Bone marrow (tissue), 2 donors: ENCODE measurements around the gene ANXA9.

Experiments used
- DNase-seq, 2 donors: peaks; one replicate each; lab custom pipeline; 2025; lab: John Stamatoyannopoulos, UW

ANXA9 gene

DNA sequence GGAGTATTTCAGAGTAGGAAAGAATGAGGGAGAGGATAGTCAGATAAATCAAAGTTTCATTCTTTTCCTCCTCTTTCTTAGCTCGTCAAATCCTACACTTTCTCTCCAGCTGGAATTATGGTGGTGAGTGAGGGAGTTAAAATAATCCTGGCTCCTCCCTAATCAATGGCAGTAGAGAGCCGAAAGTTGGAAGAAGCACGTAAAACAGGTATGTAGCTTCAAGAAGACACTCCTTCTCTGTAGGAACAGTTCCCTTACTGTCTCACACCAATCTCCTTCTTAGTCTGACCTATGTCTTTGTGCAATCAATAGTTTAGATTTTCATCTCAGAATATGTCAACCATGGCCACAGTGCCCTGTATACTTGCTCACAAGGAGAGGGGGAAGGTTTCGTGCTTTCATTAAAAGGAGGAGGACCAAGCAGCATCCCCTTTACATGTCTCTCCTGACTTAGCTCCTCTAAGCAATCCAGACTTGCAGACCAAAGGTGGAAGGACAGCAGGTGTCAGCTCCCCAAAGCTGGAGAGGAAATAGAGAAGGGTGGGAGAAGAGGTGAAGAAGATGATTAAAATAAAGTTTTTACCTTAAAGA, 23.7 kb downstream of the ANXA9 start:
- DNase-seq: no peak

DNA sequence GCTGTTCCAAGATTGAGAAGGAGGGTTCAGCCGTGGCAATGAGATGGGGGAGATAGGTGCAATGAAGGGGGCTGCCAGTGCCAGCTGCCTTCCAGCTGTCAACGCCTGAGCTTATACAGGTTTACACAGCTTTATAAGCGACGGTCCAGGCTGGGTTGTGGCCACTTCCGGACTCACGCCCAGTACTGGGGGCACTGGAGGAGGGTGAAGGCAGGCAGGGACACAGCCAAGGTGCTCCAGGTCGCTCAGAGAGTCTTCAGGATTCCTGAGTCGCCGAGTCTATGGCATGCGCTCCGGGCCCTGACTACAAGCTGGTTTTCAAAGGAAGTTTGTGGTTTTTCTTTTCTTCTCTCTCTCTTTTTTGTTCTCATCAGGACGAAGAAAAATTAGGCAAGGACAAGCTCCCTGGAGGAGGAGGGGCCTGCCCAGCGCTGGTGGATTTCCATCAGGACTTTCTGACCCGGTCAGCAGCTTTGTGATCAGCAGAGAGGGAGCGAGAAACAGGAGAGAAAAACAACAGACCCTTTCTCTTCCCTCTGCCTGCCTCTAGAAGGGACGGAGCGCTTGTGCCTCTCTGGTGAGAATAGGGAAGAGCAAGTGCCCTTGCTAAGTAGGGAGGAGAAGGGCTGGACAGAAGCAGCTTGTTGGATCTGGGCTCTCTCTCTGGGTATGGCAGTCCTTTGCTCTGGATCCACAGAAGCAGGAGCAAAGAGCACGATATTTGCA, 24.4 kb downstream of the ANXA9 start, which contains the start of gene MINDY1:
Gene MINDY1 (minus strand): TSS at position 576 of the 726 bp plus-strand sequence. CDS start 4,285 bp downstream, outside the sequence.
- DNase-seq: peak; percentile 48 to 75

DNA sequence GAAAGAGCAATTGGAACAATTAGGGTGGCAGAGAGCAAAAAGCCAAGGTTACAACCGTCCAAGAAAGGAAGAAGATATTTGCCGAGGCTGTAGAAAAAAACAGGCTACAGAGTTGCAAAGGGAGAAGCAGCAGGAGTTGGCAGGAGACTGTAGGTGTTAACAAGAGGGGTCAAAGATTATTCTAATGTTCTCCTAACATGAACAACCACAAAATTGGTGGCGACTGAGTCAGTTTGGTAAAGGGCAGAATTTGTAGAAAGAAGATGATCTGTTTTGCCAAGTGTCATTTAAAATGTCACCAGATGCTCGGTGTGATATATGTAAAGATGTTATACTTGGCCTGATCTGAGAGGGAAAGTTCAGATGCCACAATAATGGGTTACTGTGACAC, 25.8 kb downstream of the ANXA9 start:
- DNase-seq: no peak

DNA sequence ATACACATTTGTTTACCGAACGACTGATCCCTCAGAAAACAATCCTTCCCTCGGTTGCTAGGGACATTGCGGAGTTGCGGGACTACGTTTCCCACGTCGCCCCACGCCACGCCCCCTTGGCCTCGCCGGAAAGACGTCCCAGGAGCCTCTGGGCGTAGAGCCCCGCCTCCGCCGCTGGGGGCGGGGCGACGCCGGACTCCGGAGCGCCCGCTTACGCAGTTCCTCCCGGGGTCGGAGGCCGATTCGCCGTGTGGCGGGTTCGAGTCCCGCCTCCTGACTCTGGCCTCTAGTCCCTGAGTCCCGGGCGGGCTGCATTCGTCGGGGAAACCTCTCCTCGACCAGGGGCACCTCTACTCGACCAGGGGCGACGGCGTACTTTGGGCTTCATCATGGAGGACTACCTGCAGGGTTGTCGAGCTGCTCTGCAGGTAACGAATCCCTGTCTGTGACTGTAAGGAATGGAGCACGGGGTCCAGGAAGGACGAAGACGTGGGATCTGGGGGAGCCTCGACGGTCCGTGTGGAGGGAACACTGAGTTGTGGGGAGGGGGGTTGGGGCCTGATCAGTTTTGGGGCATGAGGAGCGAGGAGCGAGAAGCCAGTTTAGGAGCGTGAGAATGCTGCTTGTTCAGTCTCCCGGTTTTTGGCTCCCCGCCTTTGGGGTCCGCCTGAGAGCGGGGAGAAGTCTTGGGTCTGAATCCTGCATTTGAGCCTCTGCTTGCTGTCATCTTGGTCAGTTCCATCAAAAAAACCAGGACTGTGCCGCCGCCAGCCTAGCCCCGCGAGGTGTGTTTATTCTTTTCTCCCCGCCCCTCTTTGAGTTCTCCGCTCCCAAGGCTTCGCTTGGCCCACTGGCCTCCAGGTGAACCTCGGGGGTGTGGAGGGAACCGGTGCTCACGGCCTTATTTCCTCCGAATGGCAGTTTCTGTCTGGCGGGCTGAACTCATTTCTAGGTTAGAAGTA, 26.4 kb downstream of the ANXA9 start, which contains the start of gene PRUNE1:
Gene PRUNE1 (plus strand): TSS at position 206 of the 962 bp plus-strand sequence. CDS start 184 bp downstream, at position 390.
- peak; percentile 81 to 89 for DNase-seq

DNA sequence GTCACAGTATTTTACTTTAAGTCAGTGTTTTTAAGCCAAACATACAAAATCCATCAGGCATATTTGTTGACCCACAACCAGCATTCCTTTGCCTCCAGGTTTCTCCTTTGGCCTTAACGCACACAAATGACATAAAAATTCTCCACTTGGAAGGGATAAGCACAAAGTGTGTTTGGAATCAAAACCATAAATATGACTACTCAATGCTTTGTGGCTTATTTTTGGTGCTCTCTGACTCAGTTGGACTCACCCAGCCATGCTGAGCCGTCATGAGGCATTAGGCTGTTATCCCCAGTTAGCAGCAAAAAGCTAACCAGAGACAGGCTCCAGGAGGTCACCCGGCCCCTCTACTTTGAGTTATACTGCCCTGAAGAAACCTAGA, 27.1 kb downstream of the ANXA9 start:
- DNase-seq: no peak

DNA sequence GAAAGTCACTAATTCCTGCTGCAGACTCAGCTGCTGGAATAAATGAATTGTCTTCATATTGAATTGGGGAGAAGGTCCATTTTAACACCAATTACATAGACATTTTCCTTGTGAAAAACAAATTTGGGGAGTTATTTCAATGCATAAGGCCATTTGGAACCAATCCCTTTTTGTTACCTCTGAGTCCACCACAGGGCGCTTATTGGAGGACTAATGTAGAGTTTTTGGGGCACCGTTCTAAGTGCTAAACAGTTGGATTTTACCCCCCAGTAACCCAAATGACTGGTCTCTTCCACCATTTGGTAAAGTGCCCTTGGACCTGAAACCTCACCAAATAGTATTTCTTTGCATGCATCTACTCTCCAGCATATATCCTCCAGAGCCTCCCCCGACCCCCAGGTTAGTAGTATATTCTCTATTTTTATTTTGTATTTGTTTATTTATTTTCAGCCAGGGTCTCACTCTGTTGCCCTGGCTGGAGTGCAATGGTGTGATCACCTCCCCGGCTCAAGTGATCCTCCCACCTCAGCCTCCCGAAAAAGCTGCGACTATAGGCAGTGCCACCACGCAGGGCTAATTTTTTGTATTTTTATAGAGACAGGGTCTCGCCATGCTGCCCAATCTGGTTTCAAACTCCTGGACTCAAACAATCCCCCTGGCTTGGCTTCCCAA, 27.7 kb downstream of the ANXA9 start:
- DNase-seq: no peak

- no peak for DNase-seq
Observed at GRCh38 chr1:151010346-151010726, 28.2 kb downstream of the ANXA9 start.

DNA sequence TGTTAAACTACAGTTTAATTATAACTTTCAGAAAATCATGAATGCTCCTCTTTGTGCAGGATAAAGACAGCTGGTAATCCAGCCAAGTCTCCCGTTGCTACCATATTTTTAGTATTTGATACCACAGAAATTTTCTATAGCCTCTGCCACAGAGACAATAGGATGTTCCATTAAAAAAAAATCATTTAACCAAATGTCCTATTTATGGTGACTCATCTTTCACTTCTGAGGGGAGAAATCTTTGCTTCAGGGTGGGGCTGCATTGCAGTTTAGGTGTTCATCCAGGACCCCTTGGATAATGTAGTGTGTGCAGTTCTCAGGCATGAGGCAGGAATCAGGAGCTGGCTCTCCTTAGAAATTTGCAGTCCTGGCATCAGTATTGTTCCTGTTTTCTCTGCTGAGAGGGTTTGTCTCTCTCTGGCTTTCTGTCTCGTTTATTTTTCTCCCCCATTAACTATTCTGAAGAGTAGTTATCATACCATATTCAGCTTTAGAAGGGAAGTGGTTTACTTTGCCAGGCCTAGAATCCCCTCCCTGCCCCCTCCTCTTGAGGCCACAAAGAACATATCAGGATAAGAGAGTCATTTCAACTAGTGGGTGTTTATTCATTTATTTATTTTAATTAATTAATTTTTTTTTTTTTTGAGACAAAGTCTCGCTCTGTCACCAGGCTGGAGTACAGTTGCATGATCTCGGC, 29.2 kb downstream of the ANXA9 start:
- peak in 1 of 2 donors; percentile 70 for DNase-seq

DNA sequence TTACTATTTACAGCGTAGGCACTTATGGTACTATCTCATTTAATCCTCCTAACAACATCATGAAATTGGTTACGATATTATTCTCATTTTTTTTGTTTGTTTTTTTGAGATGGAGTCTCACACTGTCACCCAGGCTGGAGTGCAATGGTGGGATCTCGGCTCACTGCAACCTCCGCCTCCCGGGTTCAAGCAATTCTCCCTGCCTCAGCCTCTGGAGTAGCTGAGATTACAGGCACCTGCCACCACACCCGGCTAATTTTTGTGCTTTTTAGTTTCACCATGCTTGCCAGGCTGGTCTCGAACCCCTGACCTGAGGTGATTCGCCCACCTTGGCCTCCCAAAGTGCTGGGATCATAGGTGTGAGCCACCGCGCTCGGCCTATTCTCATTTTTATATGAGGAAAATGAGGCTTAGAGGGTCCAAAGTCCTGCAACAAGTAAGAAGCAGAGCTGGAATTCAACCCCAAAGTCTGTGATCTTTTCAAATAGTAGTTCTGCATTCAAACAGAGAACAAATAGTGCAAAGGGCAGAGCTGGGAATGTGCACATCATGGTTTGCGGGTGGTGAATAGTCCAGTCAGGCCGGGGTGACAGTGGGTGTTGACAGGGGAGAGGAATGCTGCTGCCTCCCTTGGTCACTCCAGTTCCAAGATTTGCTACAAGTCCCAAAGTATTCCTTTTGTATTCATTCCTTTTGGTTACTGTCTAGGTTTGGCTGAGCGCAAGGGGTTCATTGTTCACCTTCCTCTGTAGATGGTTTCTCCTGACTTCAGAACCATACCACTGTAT, 30.8 kb downstream of the ANXA9 start:
- no peak for DNase-seq

GRCh38 chr1:151013518-151013917, 31.4 kb downstream of the ANXA9 start:
- no peak for DNase-seq

- peak; percentile 29 to 67 for DNase-seq
Observed at GRCh38 chr1:151024540-151025146, 42.6 kb downstream of the ANXA9 start.

GRCh38 chr1:151026460-151026859, 44.4 kb downstream of the ANXA9 start:
- no peak for DNase-seq

DNA sequence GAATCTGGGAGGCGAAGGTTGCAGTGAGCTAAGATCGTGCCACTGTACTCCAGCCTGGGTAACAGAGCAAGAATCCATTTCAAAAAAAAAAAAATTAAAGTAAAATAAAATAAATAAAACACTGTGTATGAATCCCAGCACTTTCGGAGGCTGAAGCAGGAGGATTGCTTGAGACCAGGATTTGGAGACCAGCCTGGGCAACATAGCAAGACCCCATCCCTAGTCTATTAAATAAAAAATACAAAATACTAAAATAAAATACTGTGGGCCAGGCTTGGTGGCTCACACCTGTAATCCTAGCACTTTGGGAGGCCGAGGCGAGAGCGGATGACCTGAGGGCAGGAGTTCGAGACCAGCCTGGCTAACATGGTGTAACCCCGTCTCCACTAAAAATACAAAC, 50.1 kb downstream of the ANXA9 start:
- DNase-seq: no peak

GRCh38 chr1:151035167-151035566, 53.1 kb downstream of the ANXA9 start:
- DNase-seq: no peak

GRCh38 chr1:151036356-151036755, 54.3 kb downstream of the ANXA9 start, which contains the start of gene BNIPL:
BNIPL (plus strand) TSS chr1:151036586; CDS start chr1:151036726, 140 bp downstream.
- no peak for DNase-seq

GRCh38 chr1:151037032-151037431, 54.9 kb downstream of the ANXA9 start:
- no peak for DNase-seq

DNA sequence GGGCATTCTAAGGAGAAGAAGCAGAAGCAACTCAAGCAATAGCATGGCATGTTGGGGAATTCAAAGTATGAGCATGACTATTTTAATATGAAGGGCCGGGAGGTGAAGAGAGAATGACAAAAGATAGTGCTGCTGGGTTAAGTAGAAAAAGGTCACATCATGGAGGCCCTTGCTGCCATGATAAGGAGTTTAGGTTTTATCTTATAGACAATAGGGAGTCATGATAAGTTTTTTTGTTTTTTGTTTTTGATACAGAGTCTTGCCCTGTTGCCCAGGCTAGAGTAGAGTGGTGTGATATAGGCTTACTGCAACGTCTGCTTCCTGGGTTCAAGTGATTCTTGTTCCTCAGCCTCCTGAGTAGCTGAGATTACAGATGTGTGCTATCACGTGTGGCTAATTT, 57.4 kb downstream of the ANXA9 start:
- DNase-seq: no peak

DNA sequence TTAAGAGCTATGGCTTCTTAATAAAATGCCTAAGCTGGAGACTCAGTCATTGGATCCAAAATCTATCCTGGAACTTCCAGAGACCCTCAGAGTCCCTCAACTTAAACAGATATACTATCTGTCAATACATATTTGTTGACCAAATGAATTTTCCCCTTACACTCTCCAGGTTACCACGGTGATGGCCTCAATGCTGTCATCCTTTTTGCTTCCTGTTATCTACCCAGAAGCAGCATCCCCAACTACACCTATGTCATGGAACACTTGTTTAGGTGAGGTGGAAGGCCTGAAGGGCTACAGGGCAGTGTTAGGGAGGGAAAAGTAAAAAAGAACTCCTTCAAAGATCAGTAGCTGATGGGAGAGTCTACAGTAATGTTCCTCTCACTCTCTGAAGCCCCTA, 61.1 kb downstream of the ANXA9 start:
- DNase-seq: no peak
